ENCODE data around the gene CATSPERB.

- TF ChIP-seq TARDBP (IDR thresholded peaks at IDR 0.05): no peak
- no peak for TF ChIP-seq CTBP1 (IDR thresholded peaks at IDR 0.05; ENCODE audit: borderline replicate concordance)
- no peak for TF ChIP-seq L3MBTL2 (conservative IDR thresholded peaks at IDR 0.05)
- no peak for TF ChIP-seq SP1 (IDR thresholded peaks at IDR 0.05)
- TF ChIP-seq SUZ12 (IDR thresholded peaks at IDR 0.05): no peak
- TF ChIP-seq ELF4 (IDR thresholded peaks at IDR 0.05): no peak
- TF ChIP-seq FOXM1 (IDR thresholded peaks at IDR 0.05; ENCODE audit: borderline replicate concordance): no peak
- no peak for TF ChIP-seq NFRKB (IDR thresholded peaks at IDR 0.05)
- no peak for TF ChIP-seq ZNF384 (IDR thresholded peaks at IDR 0.05)
- no peak for TF ChIP-seq FOXA1 (IDR thresholded peaks at IDR 0.05)
Measured at GRCh38 chr14:91570021-91570420, 161.9 kb downstream of the CATSPERB start.

All from HEK293T (cell line).